ENCODE data around the gene SBNO2. TPM values are rescaled to one million over a fixed set of nuclear protein-coding genes. Genes with fewer than 3 reads are reported as not detected.

SBNO2 gene
- polyA plus RNA-seq, 1 experiment: 9.9 TPM

GRCh38 chr19:1163283-1163933 lies 10.7 kb downstream of the SBNO2 start:
- Histone ChIP-seq H3K27ac (ENCODE audit: low read depth, low read length) (no peak overlapping the region), H3K4me3 (ENCODE audit: low read depth, low read length) (no peak overlapping the region), H3K27me3 (ENCODE audit: control insufficient read depth, insufficient read depth, low read length) (no peaks in the 10 kb centered on the region), H3K9me3 (ENCODE audit: control insufficient read depth, insufficient read depth, low read length) (peaks cover 18% of the 10 kb centered on the region)
- TF ChIP-seq CTCF (IDR thresholded peaks at IDR 0.05; ENCODE audit: low read depth, low read length): no peak
- no peak for DNase-seq (ENCODE audit: low read depth, low spot score)
- ChIA-PET POLR2A (no interaction called here), CTCF (no interaction called here)

GRCh38 chr19:1162404-1163282 lies 11.4 kb downstream of the SBNO2 start:
- CTCF ChIA-PET: no interaction called here
- POLR2A ChIA-PET: no interaction called here
- TF ChIP-seq CTCF (IDR thresholded peaks at IDR 0.05; ENCODE audit: low read depth, low read length): no peak

GRCh38 chr19:1161716-1162115 lies 12.4 kb downstream of the SBNO2 start:
- Histone ChIP-seq H3K9me3 (ENCODE audit: control insufficient read depth, insufficient read depth, low read length) (peaks cover 6% of the 10 kb centered on the region; the same call in 1 of the 2 replicates), H3K4me3 (ENCODE audit: low read depth, low read length) (no peak overlapping the region), H3K27ac (ENCODE audit: low read depth, low read length) (no peak overlapping the region), H3K27me3 (ENCODE audit: control insufficient read depth, insufficient read depth, low read length) (no peaks in the 10 kb centered on the region)
- DNase-seq (ENCODE audit: low read depth, low spot score): no peak
- ChIA-PET POLR2A (interaction anchor here (0.6 kb wide), 1 partner anchor 15 kb away, joined by 8 read pairs; no protein-coding TSS in a partner anchor), CTCF (no interaction called here)
- no peak for TF ChIP-seq CTCF (IDR thresholded peaks at IDR 0.05; ENCODE audit: low read depth, low read length)

More at GRCh38 chr19:1162404-1163282, 11.4 kb downstream of the SBNO2 start:
- Histone ChIP-seq H3K27ac (ENCODE audit: low read depth, low read length) (no peak overlapping the region), H3K4me3 (ENCODE audit: low read depth, low read length) (no peak overlapping the region), H3K27me3 (ENCODE audit: control insufficient read depth, insufficient read depth, low read length) (no peaks in the 10 kb centered on the region), H3K9me3 (ENCODE audit: control insufficient read depth, insufficient read depth, low read length) (peaks cover 15% of the 10 kb centered on the region)
- no peak for DNase-seq (ENCODE audit: low read depth, low spot score)

GRCh38 chr19:1159864-1160595 lies 14.0 kb downstream of the SBNO2 start:
- H3K4me3 ChIP-seq (ENCODE audit: low read depth, low read length): no peak overlapping the region
- TF ChIP-seq CTCF (IDR thresholded peaks at IDR 0.05; ENCODE audit: low read depth, low read length): no peak
- H3K27me3 ChIP-seq (ENCODE audit: control insufficient read depth, insufficient read depth, low read length): no peaks in the 10 kb centered on the region
- ChIA-PET POLR2A (no interaction called here), CTCF (no interaction called here)
- no peak overlapping the region for H3K27ac ChIP-seq (ENCODE audit: low read depth, low read length)
- no peak for DNase-seq (ENCODE audit: low read depth, low spot score)
- no peaks in the 10 kb centered on the region; the same call in 1 of the 2 replicates for H3K9me3 ChIP-seq (ENCODE audit: control insufficient read depth, insufficient read depth, low read length)
